ENCODE measurements around the gene MAN1A1.

- TF ChIP-seq, protein P1, sequence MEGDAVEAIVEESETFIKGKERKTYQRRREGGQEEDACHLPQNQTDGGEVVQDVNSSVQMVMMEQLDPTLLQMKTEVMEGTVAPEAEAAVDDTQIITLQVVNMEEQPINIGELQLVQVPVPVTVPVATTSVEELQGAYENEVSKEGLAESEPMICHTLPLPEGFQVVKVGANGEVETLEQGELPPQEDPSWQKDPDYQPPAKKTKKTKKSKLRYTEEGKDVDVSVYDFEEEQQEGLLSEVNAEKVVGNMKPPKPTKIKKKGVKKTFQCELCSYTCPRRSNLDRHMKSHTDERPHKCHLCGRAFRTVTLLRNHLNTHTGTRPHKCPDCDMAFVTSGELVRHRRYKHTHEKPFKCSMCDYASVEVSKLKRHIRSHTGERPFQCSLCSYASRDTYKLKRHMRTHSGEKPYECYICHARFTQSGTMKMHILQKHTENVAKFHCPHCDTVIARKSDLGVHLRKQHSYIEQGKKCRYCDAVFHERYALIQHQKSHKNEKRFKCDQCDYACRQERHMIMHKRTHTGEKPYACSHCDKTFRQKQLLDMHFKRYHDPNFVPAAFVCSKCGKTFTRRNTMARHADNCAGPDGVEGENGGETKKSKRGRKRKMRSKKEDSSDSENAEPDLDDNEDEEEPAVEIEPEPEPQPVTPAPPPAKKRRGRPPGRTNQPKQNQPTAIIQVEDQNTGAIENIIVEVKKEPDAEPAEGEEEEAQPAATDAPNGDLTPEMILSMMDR (IDR thresholded peaks at IDR 0.05): no peak
- TF ChIP-seq POLR2A (IDR thresholded peaks at IDR 0.05): no peak
Measured at GRCh38 chr6:119277052-119277451, 72.5 kb downstream of the MAN1A1 start.

Data from right lobe of liver (tissue), 4 donors.